CD4-positive, alpha-beta T cell treated with Interleukin-21 for 1 hour (primary cell): Measurements from ENCODE around the gene VAT1.

Experiments used
- DNase-seq: peaks from one replicate; pipeline ENCODE4 v3.0.0-alpha.2; 2020

Gene VAT1

GRCh38 chr17:43026595-43026994 lies 4.4 kb upstream of the VAT1 start:
- DNase-seq, result no peak

- no peak for DNase-seq
Observed at GRCh38 chr17:43025766-43026537, 3.8 kb upstream of the VAT1 start.

- no peak for DNase-seq
Observed at GRCh38 chr17:43025290-43025657, 3.1 kb upstream of the VAT1 start.

GRCh38 chr17:43024407-43025289 lies 2.5 kb upstream of the VAT1 start, which contains the start of gene RND2:
TSS of gene RND2 (plus strand) at chr17:43025231. CDS start at chr17:43025348, 117 bp downstream.
- peak; percentile 87 for DNase-seq

- DNase-seq, result peak; percentile 39
Observed at GRCh38 chr17:43020789-43021740, 1.1 kb downstream of the VAT1 start.

GRCh38 chr17:43020030-43020621 lies 2.1 kb downstream of the VAT1 start:
- no peak for DNase-seq

GRCh38 chr17:43019418-43019817 lies 2.8 kb downstream of the VAT1 start:
- DNase-seq, result no peak

- DNase-seq, result no peak
Observed at GRCh38 chr17:43018932-43019331, 3.3 kb downstream of the VAT1 start.

GRCh38 chr17:43018008-43018853 lies 4.0 kb downstream of the VAT1 start:
- DNase-seq, result peak; percentile 61

- no peak for DNase-seq
Observed at GRCh38 chr17:43016216-43016615, 6.0 kb downstream of the VAT1 start.

GRCh38 chr17:43015579-43015978 lies 6.6 kb downstream of the VAT1 start:
- no peak for DNase-seq

- no peak for DNase-seq
Observed at GRCh38 chr17:43014649-43015542, 7.3 kb downstream of the VAT1 start.

- no peak for DNase-seq
Observed at GRCh38 chr17:43014020-43014648, 8.1 kb downstream of the VAT1 start.

- no peak for DNase-seq
Observed at GRCh38 chr17:43013296-43013695, 8.9 kb downstream of the VAT1 start.

- no peak for DNase-seq
Observed at GRCh38 chr17:43011728-43012472, 10.3 kb downstream of the VAT1 start.

- DNase-seq, result no peak
Observed at GRCh38 chr17:43010667-43011308, 11.4 kb downstream of the VAT1 start.

- peak; percentile 89 for DNase-seq
Observed at GRCh38 chr17:43006639-43007551, 15.3 kb downstream of the VAT1 start, which contains the start of gene IFI35. TSS of gene IFI35 (plus strand) at chr17:43006784. CDS start at chr17:43006948, 164 bp downstream.
